NCI-H2107 treated with DMSO at 0.1 percent for 48 hours (cell line): ENCODE results near the gene ATP13A2.

Source experiments
- DNase-seq: peaks from one replicate; lab custom pipeline; 2025; ENCODE audit not compliant: unreplicated experiment; lab: John Stamatoyannopoulos, UW

The ATP13A2 gene

DNA sequence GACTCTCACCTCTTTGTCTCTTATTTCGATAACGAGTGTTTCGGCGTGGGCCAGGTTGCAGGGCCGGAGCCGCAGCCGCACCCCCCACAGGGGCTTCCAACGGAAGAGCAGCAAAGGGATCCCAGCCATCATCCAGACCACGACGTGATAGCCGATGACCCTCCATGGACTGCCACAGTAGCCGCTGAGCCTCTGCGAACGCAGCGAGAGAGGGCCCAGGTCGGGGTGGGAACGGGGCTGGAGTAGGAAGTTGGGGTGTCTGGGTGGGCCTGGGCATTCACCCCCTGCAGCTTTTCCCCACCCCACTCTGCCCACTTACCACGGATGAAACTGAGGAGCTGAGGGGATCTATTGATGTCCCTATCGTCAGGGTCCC lies 6.4 kb downstream of the ATP13A2 start:
- DNase-seq: no peak

DNA sequence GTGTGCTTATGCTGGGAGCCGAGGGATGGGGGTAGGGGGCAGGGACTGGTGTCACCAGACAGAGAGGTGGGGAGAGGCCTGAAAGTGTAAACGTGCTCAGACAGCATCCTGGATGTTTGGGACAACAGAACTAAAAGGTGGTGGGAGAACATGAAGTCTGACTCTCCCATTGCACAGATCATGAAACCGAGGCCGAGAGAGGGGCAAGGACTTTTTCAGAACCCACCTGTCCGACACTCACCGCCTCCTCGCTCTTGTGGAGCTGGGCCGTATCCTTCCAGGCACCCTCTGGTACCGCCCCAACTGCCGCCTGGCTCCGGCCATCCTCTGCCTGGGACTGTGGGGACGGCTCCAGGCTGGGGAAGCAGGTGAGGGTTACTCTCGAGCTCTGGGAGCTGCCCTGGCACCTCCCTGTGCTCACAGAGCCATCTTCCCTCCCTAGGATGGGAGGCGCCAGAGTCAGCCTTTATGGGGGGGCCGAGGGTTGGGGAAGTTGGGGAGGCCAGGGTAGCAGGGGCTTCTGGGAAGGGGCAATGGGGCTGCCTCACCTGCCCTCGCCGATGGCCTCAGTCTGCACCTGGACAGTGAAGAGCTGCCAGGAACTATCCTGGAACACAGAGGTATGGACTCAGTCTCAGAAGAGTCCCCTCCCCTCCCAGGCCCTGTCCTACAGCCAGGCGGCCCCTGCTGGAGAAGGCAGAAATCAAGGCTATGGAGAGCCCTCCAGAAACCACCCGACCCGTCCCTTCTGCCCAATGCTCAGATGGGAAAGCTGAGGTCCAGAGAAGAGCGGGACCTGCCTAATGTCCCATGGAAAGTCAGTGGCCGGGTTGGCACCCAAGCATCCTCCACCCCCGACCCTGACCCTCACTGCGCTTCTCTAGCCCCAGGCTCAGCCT lies 7.0 kb downstream of the ATP13A2 start:
- DNase-seq: no peak

DNA sequence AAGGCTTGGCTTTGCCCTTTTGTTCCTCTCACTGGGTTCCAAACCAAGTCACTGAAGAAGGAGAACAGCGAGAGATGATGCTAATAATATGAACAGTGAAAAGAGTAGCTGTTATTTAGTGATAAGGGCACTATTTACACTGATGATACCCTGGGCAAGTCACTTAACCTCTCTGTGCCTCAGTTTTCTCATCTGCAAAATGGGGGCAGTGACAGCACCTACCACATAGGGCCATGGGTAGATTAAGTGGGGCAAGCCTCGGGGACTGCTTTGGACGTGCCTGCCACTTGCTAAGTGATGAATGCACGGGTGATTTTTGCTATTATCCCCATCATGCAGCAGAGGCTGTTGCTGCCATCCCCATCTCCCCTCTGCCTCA lies 9.2 kb downstream of the ATP13A2 start:
- DNase-seq: no peak

DNA sequence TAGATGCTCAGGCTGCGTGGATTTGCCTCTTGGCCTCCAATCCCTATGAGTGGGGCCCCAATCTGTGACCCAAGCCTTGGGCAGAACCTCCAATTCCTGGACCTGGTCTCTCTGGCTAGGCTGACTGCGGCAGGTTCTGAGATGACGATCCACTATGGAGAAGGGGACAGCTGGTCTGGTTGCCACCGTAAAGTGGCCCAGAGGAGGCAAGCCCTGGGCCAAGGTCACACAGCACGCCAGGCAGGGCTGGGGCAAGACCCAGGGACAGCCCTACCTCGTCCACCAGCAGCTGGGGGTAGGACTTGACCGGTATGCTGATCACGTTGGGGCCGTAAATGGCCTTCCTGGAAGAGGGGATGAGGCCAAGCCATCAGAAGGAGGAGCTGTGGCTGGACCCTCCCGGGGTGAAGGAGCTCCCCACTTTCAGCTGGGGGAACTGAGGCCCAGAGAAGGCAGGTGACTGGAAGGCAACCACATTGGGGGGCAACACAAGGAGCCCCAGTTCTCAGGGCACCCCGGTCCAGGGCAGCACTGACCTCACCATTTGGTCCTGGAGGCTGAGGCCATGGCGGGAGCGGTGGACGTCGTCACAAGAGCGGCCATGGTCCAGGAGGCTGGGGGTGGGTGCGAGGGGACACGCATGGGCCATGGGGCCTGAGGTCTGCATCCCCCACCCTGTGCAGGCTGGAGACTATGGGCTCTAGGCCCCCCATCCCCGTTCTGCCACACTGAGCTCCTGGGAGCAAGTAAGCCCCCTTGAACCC lies 9.8 kb downstream of the ATP13A2 start:
- DNase-seq: no peak

DNA sequence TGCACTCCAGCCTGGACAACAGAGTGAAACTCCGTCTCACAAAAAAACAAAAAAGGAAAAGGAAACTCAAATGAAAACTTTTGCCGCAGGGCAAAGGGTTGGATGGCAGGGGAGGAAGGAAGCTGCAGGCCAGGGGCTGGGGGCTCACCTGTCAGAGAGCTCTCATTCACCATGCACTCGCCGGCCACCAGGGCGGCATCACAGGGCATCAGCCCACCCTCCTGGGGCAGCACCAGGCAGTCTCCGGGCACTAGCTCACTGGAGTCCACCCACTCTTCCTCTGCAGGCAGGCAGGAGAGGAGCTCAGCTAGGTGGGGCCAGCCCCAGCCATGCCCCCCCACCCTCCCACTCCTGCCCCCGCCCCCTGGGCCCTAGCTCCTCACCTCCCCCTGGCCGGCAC lies 11.9 kb downstream of the ATP13A2 start:
- no peak for DNase-seq

DNA sequence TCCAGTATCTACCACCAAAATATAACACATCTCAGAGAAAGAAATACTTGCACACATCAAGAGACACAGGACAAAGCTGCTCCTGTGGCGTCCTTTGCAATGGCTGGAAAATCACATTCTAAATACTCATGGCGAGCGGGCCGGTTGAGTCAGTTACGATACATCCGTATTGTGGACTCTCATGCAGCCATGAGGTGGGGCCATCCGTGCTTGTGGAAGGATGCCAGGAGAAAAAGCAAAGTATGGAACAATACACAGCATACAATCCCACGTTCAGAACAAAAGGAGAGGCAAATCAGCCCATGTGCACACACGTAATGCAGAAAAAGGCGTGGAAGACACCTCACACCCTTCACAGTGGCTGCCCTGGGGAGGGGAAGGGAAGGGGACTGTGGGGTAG lies 13.1 kb downstream of the ATP13A2 start:
- DNase-seq: no peak

DNA sequence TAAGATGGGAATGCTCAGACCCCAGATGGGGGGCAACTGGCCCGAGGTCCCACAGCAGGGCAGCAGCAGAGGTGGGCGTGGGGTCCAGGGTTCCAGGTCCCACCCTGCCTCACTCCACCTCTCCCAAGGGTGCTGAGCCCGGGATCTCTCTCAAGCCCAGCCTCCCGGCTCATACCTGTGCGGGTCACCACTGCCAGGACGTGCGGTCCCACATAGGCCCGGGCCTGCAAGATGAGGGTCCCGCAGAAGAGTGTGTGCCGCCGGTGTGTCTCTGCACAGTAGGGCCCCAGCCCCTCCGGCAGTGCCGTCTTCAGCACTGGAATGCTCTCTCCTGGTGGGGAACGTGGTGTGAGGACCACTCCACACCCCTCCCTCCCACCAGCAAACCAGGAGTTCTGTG lies 14.9 kb downstream of the ATP13A2 start:
- no peak for DNase-seq

DNA sequence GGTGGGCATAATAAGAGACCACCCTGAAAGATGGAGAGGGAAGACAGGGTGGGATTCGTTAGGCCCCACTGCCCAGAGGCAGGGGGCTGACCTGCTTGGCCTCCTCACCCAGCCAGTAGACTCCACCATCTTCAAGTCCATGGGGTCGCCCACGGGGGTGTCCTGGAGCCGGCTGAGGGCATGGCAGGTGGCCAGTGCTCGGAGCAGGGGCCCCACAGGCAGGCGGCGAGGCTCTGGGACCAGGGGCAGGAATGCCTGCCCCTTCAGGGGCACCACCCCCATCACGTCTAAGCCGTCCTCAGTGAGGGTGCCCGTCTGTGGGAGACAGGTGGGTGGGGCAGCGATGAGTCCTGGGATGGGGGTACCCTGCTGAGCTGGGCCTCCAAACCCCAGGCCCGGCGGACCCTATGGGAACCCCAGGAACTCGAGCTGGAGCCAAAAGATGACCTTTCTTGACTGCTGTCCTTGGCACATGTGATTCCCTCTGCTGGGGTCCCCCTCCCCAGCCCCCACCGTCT lies 18.1 kb downstream of the ATP13A2 start:
- DNase-seq: no peak

DNA sequence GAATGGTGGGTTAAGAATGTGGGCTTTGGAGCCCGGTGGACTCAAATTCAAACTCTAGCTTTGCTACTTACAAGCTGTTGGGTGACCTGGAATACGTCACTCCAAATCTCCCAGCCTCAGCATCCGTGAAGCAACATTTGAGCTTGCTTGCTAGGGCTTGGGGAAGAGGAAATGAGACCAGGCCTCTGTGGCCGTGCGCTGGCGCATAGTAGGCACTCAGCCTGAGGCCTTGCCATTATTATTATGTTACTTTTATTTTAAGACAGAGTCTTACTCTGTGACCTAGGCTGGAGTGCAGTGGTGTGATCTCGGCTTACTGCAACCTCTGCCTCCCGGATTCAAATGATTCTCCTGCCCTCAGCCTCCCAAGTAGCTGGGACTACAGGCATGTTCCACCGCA lies 19.1 kb downstream of the ATP13A2 start:
- no peak for DNase-seq

DNA sequence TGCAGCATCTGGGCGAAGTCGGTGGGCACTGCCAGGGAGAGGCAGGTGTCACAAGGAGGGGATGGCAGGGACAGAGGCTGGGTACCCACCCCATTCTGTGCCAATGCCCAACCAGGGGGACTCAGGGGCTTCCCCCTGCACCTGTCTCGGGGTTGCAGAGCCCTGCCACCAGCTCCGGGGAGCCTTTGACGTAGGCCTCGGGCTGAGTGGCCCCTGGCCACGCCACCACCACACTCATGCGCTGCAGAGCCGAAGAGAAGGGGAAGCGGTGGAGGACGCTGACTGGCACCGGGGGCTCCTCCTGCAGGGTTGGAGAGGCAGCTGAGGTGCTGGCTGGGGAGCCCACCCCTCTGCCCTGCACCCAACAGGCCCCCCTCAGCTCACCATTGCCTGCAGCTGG lies 19.6 kb downstream of the ATP13A2 start:
- DNase-seq: no peak

DNA sequence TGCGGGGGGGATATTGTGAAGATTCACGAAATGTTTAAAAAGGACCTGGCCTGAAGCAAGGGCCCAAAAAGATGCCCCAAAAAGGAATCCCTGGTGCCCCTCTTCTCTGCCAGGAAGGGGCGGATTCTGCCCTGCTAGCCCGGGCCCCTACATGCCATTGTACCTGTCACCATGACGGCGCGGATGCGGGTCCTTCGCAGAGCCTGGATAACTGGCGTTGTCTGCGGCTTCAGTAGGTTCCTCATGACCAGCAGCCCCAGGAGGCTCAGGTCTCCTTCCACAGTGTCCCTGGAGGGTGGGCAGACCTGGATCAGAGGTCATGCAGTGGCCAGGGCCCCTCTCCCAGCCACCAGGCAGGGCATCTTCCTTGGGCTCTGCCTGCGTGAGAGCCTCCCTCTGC lies 20.2 kb downstream of the ATP13A2 start:
- DNase-seq: no peak

DNA sequence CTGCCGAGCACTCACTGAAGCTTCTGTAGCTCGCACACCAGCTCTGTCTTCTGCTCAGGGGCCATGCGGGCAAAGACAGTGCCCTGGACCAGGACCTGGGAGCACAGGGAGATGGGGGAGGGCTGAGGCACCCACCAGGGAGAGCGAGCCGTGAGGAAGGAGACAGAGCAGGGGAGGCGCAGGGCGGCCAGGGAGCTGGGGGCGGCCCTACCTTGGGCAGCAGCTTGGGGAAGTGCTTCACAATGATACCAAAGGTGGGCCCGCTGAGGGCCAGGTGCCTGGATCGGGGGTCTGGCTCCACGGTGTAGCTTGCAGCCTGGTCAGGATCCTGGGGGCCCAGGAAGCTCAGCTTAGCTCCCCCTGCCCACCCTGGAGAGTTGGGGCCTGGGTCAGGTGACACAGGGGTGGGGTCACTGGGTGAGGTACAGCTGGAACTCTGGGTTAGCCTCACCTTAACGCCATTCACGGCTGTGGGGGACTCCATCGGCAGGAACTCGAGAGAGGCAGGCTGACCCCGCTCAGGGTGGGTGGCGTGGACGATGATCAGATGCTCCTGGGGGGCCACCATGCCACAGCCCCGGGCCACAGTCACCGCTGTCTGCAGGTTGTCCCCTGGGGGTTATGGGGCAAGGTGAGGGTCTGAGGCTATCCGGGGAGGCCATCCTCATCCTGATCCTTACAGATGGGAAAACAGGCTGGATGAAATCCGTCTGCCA lies 21.9 kb downstream of the ATP13A2 start:
- DNase-seq: no peak

DNA sequence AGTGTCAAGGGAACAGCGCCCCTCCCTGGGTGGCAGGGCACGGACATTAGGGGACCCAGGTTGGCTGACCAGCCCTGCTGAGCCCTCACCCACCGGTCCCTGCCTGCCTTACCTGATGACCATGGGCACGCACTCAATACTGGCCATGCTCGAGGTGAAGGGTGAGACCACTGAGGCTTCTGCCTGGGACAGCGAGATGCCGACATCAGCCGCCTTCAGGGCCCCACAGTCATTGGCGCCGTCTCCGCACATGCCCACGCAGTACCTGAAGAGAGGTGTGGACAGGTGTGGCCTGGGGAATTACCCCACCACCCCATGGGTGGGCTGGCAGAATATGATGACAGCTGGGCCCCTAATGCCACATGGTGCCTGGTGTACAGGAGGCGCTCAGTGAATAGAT lies 23.5 kb downstream of the ATP13A2 start:
- no peak for DNase-seq

DNA sequence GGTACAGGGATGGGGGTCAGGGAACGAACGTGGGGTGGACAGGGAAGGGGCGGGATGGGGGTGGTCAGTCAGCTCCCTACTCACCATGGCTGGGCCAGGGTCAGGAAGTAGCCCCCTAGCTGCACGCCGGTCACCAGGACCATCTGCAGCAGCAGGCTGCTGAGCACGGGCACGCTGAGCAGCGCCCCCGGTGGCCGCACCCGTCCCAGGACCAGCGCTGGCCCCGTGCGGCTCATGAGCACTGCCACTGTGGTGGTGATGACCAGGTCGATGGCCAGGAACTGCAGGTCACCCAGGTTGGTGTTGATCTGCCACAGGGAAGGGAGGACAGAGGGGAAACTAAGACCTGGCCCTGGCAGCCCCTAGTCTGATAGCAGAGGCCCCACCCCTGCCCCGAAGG lies 24.8 kb downstream of the ATP13A2 start:
- DNase-seq: no peak

DNA sequence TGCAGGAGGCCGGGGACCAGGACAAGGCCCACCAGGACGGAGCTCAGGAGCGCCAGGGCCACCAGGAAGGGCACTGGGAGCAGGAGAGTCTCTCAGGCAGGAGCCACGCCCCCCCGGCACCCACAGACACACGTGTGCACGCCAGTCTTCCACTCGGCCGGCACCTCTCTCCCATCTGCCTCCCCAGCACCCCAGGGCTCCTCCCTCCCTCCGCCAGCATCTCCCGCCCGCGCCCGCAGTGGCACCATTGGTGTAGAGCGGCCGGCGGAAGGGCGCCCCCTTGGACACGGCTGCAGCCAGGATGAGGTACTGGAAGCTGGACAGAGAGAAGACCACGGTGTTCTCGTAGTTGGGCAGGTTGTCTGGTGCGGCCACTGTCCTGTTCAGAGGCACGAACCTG lies 25.2 kb downstream of the ATP13A2 start:
- no peak for DNase-seq

DNA sequence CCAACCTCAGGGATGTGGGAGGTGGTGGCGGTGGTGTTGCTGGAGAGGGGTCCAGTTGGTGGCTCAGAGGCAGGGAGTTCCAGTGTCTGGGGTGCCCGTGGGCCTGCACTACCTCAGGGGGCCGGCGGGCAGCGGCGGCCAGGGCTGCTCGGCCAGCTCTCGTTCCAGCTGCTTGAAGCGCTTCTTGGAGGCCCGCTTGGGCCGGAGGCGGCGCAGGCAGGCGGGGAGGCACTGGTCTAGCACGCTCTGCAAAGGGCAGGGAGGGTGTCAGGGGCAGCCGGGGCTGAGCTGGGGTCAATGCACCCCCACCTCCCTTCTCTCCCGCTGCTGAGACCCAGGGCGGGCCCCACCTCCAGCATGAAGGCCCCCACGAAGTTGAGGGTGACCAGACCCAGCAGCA lies 25.6 kb downstream of the ATP13A2 start:
- no peak for DNase-seq

DNA sequence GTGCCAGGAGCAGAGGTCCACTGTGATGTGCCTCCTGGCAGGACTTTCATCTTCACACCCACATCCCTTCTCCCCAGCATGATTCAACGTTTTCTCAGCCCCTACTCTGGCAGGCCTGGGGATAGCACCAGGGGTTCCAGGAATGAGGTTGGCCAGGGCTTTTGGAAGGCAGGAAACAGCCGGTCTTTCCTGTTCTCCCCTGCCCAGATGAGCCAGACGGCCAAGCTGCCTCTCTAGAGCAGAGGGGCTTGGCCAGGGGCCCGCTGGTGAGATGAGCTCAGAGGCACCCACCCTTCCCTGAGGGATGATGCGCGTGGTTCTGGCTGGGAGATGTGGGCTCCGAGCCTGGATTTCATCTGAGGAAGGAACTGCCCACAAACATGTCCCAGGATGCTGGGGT lies 27.0 kb downstream of the ATP13A2 start:
- DNase-seq: no peak

DNA sequence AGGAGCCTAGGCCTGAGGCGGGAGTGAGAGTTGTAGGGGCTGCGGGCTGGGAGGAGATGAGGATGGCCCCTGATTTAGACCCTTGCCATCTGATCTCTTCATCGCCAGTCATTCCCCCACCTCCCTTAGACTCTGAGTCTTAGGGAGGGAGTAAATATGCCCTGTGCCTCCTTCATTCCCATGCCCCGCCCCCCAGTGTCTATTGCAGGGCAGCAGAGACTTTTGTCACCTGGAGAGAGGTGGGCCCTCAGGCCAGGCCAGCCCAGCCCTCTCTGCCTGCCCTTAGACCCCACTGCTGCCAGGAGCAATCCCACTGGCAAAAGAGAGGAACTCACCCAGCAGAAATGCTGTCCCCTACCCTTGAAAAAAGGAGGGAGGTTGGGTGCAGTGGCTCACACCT lies 28.1 kb downstream of the ATP13A2 start:
- DNase-seq: no peak

DNA sequence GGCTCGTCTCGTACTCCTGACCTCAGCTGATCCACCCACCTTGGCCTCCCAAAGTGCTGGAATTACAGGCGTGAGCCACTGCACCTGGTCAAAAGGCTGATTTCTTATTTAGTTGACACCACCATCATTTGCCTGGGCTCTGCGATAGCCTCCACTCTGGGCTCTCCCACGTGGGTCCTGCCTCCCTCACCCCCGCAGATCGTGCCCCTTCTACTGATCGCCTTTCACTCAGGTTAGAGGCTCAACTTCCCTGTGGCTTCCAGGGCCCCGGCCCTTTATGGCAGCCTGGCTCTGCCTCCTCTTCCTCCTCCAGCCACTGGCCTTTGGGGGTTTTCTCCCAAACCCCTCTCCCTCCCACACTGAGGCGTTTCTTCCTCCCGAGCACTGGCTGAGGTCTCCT lies 28.8 kb downstream of the ATP13A2 start:
- no peak for DNase-seq

DNA sequence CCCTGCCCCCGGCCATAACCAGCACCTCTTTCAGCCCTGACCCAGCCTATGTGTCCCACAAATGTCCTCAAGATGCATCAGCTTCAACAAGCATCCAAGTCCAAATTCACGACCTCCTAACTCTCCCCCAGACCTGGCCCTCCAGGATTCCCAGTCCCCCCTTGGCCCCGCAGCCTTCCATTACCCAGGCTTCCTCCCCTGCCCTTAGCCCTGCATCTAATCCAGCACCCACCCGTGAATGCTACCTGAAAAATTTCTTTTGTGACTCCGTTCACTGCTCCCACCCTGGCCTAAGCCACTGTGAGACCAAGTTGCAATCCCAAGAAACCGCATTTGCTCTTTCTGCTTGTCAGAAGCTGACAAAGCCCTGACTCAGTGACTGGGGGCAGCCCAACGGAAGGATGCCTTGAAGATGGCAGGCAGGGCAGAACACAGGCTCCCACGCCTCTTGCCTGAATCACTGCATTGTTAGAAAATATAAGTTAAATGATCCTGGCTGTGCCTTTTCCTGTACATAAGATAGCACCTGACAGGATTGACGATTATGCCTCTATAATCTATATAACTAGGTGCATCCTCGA lies 30.4 kb downstream of the ATP13A2 start:
- DNase-seq: no peak
